D341Med (cell line): Measurements from ENCODE around the gene DAND5.

Source experiments
- DNase-seq: peaks from one replicate; pipeline ENCODE4 v3.0.0; 2012; ENCODE audit warnings: low spot score

DAND5 gene

DNA sequence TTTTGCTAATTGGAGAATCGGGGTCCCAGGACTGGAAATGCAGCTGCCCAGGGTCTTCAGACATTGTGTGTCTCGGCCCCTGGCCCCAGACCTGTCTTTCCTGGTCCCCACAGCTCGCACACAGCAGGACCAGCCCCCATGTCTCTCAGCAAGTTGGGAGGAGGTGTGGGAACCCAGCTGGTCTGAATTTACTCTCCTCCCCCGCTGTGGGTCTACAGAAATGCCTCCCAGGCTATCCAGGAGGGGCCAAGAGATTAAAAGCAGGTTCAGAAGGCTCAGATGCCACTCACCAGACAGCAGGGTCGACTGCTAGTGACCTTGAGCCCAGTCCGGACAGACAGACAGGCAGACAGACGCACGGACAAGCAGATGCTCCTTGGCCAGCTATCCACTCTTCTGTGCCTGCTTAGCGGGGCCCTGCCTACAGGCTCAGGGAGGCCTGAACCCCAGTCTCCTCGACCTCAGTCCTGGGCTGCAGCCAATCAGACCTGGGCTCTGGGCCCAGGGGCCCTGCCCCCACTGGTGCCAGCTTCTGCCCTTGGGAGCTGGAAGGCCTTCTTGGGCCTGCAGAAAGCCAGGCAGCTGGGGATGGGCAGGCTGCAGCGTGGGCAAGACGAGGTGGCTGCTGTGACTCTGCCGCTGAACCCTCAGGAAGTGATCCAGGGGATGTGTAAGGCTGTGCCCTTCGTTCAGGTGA, at the start of gene DAND5:
Gene DAND5 (plus strand): TSS at position 285 of the 697 bp plus-strand sequence. CDS start 85 bp downstream, at position 370.
- DNase-seq = peak; percentile 68

DNA sequence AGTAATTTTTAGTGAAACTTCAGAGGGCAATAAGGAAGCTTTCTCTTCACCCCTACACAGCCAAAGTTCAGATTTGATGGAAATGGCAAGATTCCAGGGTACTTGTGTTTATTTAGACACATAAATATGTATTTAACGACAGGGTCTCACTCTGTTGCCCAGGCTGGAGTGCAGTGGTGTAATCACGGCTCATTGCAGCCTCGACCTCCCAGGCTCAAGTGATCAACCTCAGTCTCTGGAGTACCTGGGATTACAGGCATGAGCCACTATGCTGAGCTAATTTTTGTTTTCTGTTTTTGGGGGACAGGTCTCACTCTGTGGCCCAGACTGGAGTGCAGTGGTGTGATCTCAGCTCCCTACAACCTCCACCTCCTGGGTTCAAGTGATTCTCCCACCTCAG, 48.3 kb upstream of the DAND5 start:
- DNase-seq = no peak

DNA sequence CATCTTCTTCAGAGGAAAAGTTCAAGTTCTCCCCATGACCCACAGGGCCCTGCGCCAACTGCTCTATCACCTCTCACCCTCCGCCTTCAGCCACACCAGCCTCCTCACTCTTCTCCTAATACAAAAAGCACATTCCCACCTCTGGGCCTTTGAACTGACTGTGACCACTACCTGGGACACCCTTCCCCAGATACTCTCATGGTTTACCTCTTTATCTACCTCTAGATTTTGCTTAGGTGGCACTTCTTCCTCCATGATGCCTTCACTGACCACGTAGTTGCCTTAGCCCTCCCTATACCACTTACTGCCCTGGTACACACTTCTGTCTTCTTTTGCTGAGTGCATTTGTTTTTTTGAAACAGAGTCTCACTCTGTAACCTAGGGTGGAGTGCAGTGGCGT, 46.4 kb upstream of the DAND5 start:
- no peak for DNase-seq

GRCh38 chr19:12924621-12925310, 44.6 kb upstream of the DAND5 start:
- no peak for DNase-seq

GRCh38 chr19:12930002-12930645, 39.3 kb upstream of the DAND5 start:
- no peak for DNase-seq

DNA sequence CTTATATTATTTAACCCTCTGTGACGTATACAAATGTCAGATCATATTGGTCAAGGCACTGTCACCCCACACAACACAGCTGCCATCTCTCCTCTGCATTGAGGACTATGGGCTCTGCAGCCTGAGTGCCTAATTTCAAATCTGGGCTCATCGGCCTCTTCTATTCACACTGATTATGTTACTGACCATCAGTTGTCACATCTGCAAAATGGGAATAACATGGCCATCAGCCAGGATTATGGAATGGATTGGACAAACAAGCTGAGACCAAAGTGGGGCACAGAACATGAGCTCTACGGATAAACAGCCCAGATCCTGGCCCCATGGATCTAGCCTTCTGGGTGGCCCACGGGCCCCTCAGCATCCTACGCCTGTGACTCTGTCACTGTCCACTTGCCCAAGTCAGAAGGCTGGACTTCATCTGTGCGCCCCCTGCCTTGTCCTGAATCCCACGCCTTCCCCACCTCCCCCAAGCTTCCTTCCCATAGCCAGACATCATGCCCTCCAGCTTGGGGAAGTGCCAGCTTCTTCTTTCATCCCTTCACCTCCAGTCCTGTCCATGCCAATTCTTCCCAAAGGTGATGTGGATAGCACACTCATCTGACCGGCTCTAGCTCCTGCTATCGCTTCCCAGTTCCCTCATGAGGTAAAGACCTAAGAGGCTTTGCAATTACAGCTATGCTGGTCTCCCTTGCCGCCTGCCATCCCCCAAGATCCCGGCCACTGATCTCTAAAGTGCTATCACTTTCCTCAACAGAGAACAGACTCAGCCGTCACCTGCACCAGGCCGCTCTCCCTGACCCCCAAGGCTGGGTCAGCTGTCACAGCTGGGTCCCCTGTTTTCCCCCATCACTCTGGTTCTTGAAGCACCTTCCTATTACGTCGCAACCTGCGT, 36.7 kb upstream of the DAND5 start:
- DNase-seq = no peak

- peak; percentile 93 for DNase-seq
These were observed 35.9 kb upstream of the DAND5 start, which contains the start of gene FARSA for GRCh38 chr19:12933287-12934072. FARSA (minus strand) TSS chr19:12933711; CDS start chr19:12933696, 15 bp downstream.

GRCh38 chr19:12935071-12935470, 34.3 kb upstream of the DAND5 start:
- no peak for DNase-seq

DNA sequence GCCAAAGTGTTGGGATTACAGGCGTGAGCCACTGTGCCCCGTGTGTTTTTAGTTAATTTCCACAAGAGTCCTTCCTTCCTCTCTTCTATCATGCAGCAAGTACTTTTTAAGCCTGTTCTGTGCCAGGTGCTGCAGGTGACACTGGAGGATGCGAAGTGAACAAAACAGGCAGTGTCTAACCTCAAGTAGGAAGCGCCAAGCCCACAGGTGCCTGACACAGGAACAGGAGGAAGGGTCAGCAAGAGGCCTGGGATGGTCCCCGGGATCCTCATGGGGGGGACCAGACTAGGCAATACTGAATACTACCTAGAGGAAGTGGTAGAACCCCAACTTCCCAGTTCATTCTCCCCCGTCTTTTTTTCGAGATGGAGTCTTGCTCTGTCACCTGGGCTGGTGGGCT, 32.8 kb upstream of the DAND5 start:
- no peak for DNase-seq

DNA sequence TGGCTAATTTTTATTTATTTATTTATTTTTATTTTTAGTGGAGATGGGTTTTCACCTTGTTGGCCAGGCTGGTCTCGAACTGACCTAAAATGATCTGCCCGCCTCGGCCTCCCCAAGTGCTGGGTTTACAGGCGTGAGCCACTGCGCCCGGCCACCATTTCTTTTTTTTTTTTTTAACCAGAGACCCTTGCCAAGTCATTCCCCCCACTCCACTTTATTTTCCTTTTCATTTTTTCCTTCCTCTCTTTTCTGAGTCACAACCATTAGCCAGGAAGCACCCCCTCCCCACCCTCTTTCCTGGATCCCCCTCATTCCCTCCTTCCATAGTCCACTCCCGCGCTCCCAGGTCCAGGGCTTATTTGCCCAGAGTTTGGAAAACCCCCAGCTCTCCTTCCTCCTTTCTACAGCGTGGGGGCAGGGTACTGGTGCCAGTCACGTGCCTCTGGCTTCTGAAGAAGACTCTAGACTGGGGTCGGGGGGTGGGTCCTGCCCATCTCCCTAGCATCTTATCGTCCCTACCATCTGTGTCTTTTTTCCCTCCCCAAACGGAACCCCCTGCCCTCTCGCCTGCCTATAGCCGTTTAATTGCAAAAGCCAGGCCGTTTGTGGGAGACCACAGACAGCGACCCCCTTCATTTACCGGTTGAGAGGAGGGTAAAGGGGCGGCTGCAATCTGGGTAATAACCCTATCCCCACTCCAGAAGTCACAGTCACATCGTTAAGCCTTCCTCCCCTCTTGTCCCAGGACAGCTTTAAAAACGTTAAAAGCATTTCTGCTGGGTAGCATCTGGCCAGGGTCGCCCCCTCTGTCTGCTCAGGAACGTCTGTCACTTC, 32.1 kb upstream of the DAND5 start:
- peak; percentile 70 for DNase-seq

DNA sequence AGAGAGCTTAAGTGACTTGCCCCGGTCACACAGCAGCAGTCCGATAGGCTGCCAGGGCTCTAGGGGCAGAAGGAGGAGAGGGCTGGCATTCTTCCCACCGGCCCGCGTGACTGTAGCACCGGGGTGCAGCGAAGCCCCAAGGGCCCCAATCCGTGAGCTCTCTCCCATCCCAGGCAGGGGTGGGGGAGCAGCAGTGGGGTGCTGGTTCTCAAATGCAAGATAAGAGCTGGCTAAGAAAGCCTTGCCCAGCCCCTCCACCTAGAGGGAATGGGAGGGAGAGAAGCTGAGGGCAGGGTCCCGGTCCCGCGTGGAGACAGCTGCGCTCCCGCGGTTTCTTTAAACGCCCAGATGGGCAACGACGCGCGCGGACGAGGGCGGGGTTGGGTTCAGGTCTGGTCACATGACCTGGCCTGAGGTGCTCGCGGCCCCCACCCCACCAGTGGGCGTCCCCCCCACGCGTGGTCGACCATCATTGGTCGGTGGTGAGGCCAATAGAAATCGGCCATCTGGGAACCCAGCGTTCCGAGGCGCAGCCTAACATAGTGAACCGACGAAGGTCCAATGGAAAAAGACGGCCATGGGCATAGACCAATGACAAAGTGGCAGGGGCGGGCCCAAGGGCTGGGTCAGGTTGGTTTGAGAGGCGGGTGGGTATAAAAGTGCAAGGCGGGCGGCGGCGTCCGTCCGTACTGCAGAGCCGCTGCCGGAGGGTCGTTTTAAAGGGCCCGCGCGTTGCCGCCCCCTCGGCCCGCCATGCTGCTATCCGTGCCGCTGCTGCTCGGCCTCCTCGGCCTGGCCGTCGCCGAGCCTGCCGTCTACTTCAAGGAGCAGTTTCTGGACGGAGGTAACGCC, 31.2 kb upstream of the DAND5 start, which contains the start of gene CALR:
Gene CALR (plus strand): TSS at position 683 of the 852 bp plus-strand sequence. CDS start 71 bp downstream, at position 754.
- DNase-seq = peak; percentile 94

DNA sequence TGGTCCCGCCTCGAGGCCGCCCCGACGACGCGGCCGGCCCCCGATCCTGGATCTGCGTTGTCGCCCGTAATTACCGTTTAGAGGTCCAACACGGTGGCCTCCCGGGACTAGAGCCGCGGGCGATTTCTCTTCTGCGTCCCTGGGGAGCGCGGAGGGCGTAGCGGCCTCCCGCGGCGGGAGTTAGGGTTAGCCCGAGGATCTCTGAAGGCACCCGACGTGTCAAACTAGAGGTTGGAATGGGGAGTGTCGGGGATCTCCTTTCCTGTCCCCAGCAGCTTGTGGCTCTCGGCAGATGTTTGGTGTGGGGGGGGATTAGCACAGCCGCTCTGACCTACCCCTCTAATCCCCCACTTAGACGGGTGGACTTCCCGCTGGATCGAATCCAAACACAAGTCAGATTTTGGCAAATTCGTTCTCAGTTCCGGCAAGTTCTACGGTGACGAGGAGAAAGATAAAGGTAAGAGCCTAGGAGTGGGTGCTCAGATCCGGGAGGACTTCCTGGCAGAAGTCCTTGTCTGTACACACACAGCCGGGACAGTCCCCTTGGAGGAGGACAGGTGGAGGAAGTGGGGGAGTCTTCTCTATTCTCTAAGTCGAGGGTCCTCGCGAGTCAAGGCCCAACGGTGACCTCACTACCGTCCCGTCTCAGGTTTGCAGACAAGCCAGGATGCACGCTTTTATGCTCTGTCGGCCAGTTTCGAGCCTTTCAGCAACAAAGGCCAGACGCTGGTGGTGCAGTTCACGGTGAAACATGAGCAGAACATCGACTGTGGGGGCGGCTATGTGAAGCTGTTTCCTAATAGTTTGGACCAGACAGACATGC, 30.4 kb upstream of the DAND5 start:
- DNase-seq = no peak

DNA sequence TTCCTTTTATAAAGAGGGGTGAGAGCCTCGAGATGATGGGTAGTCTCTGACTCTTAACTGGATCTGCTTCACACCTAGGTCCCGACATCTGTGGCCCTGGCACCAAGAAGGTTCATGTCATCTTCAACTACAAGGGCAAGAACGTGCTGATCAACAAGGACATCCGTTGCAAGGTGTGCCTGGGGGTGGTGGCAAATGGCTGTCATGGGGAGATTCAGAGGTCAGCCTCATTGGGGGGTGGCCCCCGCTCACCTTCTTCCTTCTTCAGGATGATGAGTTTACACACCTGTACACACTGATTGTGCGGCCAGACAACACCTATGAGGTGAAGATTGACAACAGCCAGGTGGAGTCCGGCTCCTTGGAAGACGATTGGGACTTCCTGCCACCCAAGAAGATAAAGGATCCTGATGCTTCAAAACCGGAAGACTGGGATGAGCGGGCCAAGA, 29.4 kb upstream of the DAND5 start:
- DNase-seq = no peak

GRCh38 chr19:12940897-12941296, 28.5 kb upstream of the DAND5 start:
- no peak for DNase-seq

DNA sequence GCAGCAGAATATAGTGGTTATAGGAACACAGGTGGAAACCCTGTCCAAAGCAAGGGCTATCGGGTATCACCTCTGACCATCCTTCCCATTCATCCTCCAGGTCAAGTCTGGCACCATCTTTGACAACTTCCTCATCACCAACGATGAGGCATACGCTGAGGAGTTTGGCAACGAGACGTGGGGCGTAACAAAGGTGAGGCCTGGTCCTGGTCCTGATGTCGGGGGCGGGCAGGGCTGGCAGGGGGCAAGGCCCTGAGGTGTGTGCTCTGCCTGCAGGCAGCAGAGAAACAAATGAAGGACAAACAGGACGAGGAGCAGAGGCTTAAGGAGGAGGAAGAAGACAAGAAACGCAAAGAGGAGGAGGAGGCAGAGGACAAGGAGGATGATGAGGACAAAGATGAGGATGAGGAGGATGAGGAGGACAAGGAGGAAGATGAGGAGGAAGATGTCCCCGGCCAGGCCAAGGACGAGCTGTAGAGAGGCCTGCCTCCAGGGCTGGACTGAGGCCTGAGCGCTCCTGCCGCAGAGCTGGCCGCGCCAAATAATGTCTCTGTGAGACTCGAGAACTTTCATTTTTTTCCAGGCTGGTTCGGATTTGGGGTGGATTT, 25.8 kb upstream of the DAND5 start:
- no peak for DNase-seq

GRCh38 chr19:12944104-12944674, 25.2 kb upstream of the DAND5 start:
- DNase-seq = no peak

- peak; percentile 95 for DNase-seq
These were observed 23.8 kb upstream of the DAND5 start, which contains the start of gene RAD23A for GRCh38 chr19:12945479-12946091. RAD23A (plus strand) TSS chr19:12945862; CDS start chr19:12945949, 87 bp downstream.
